ENCODE data around the gene NR3C1. TPM values are rescaled to one million over a fixed set of nuclear protein-coding genes. Genes with fewer than 3 reads are reported as not detected.
"Not testable (repeated sequence)": the region's sequence is repeated elsewhere in the genome, so short reads cannot be mapped to it uniquely, and the experiment has no call there.

The NR3C1 gene
- total RNA-seq, 2 experiments from 2014 or later, result 51.2 to 54.0 TPM

GRCh38 chr5:143328589-143329220 lies 74.8 kb downstream of the NR3C1 start:
- Mint-ChIP-seq H3K36me3 (peaks cover 56% of the 10 kb centered on the region), H3K9me3 (peaks cover 13% of the 10 kb centered on the region), H3K4me3 (no peak overlapping the region), H3K27me3 (no peaks in the 10 kb centered on the region), H3K4me1 (peaks cover 33% of the 10 kb centered on the region), H3K27ac (no peak overlapping the region)
- DNase-seq, result no peak

GRCh38 chr5:143325086-143325485 lies 78.4 kb downstream of the NR3C1 start:
- H3K4me1 Mint-ChIP-seq, result peaks cover 56% of the 10 kb centered on the region
- not testable (repeated sequence) for DNase-seq, H3K27ac Mint-ChIP-seq, H3K4me3 Mint-ChIP-seq, H3K27me3 Mint-ChIP-seq
- peaks cover 61% of the 10 kb centered on the region for H3K36me3 Mint-ChIP-seq
- H3K9me3 Mint-ChIP-seq, result peaks cover 16% of the 10 kb centered on the region

- not testable (repeated sequence) for H3K9me3 Mint-ChIP-seq, H3K4me3 Mint-ChIP-seq, H3K27me3 Mint-ChIP-seq, DNase-seq
- Mint-ChIP-seq H3K4me1 (peaks cover 59% of the 10 kb centered on the region), H3K27ac (peak overlapping the region; percentile 22), H3K36me3 (peaks cover 48% of the 10 kb centered on the region)
These were observed 80.4 kb downstream of the NR3C1 start for GRCh38 chr5:143322931-143323630.

- H3K4me3 Mint-ChIP-seq, result no peak overlapping the region
These were observed 81.3 kb downstream of the NR3C1 start for GRCh38 chr5:143322176-143322575.

GRCh38 chr5:143319437-143320227 lies 83.9 kb downstream of the NR3C1 start:
- DNase-seq, result no peak
- H3K36me3 Mint-ChIP-seq, result peaks cover 34% of the 10 kb centered on the region
- H3K27ac Mint-ChIP-seq, result no peak overlapping the region
- H3K27me3 Mint-ChIP-seq, result no peaks in the 10 kb centered on the region
- peaks cover 62% of the 10 kb centered on the region for H3K4me1 Mint-ChIP-seq
- H3K4me3 Mint-ChIP-seq, result no peak overlapping the region
- peaks cover 3% of the 10 kb centered on the region for H3K9me3 Mint-ChIP-seq

More at GRCh38 chr5:143322176-143322575, 81.3 kb downstream of the NR3C1 start:
- DNase-seq, result no peak
- Mint-ChIP-seq H3K9me3 (peaks cover 10% of the 10 kb centered on the region), H3K27ac (no peak overlapping the region), H3K36me3 (peaks cover 43% of the 10 kb centered on the region), H3K27me3 (no peaks in the 10 kb centered on the region), H3K4me1 (peaks cover 62% of the 10 kb centered on the region)

- DNase-seq, result no peak
- Mint-ChIP-seq H3K36me3 (peaks cover 27% of the 10 kb centered on the region), H3K27ac (no peak overlapping the region), H3K4me3 (no peak overlapping the region), H3K4me1 (peaks cover 64% of the 10 kb centered on the region), H3K9me3 (peaks cover 3% of the 10 kb centered on the region), H3K27me3 (no peaks in the 10 kb centered on the region)
These were observed 84.7 kb downstream of the NR3C1 start for GRCh38 chr5:143318833-143319232.

GRCh38 chr5:143318270-143318669 lies 85.2 kb downstream of the NR3C1 start:
- Mint-ChIP-seq H3K36me3 (peaks cover 27% of the 10 kb centered on the region), H3K4me1 (peaks cover 64% of the 10 kb centered on the region), H3K27ac (no peak overlapping the region), H3K4me3 (no peak overlapping the region), H3K9me3 (peaks cover 3% of the 10 kb centered on the region), H3K27me3 (no peaks in the 10 kb centered on the region)
- DNase-seq, result no peak

- no peaks in the 10 kb centered on the region for H3K9me3 Mint-ChIP-seq
- H3K27me3 Mint-ChIP-seq, result no peaks in the 10 kb centered on the region
- peaks cover 25% of the 10 kb centered on the region for H3K36me3 Mint-ChIP-seq
- peaks cover 62% of the 10 kb centered on the region for H3K4me1 Mint-ChIP-seq
- no peak overlapping the region for H3K4me3 Mint-ChIP-seq
- H3K27ac Mint-ChIP-seq, result no peak overlapping the region
- DNase-seq, result no peak
These were observed 86.4 kb downstream of the NR3C1 start for GRCh38 chr5:143316844-143317631.

- Mint-ChIP-seq H3K4me3 (no peak overlapping the region), H3K4me1 (peaks cover 60% of the 10 kb centered on the region), H3K27ac (no peak overlapping the region), H3K36me3 (peaks cover 28% of the 10 kb centered on the region), H3K27me3 (no peaks in the 10 kb centered on the region), H3K9me3 (no peaks in the 10 kb centered on the region)
- no peak for DNase-seq
These were observed 87.1 kb downstream of the NR3C1 start for GRCh38 chr5:143316337-143316736.

GRCh38 chr5:143315929-143316328 lies 87.6 kb downstream of the NR3C1 start:
- H3K27me3 Mint-ChIP-seq, result no peaks in the 10 kb centered on the region
- peaks cover 31% of the 10 kb centered on the region for H3K36me3 Mint-ChIP-seq
- no peaks in the 10 kb centered on the region for H3K9me3 Mint-ChIP-seq
- no peak overlapping the region for H3K27ac Mint-ChIP-seq
- H3K4me1 Mint-ChIP-seq, result peaks cover 60% of the 10 kb centered on the region
- DNase-seq, result no peak
- H3K4me3 Mint-ChIP-seq, result no peak overlapping the region

GRCh38 chr5:143315214-143315613 lies 88.3 kb downstream of the NR3C1 start:
- no peaks in the 10 kb centered on the region for H3K9me3 Mint-ChIP-seq
- H3K36me3 Mint-ChIP-seq, result peaks cover 35% of the 10 kb centered on the region
- H3K27ac Mint-ChIP-seq, result no peak overlapping the region
- no peak for DNase-seq
- no peak overlapping the region for H3K4me3 Mint-ChIP-seq
- H3K4me1 Mint-ChIP-seq, result peaks cover 54% of the 10 kb centered on the region
- H3K27me3 Mint-ChIP-seq, result no peaks in the 10 kb centered on the region

GRCh38 chr5:143314659-143315058 lies 88.8 kb downstream of the NR3C1 start:
- Mint-ChIP-seq H3K27me3 (no peaks in the 10 kb centered on the region), H3K9me3 (no peaks in the 10 kb centered on the region), H3K36me3 (peaks cover 40% of the 10 kb centered on the region), H3K4me3 (no peak overlapping the region), H3K4me1 (peaks cover 55% of the 10 kb centered on the region), H3K27ac (no peak overlapping the region)
- DNase-seq, result no peak

- no peak overlapping the region for H3K4me3 Mint-ChIP-seq
- peaks cover 46% of the 10 kb centered on the region for H3K36me3 Mint-ChIP-seq
- no peak for DNase-seq
- H3K4me1 Mint-ChIP-seq, result peaks cover 57% of the 10 kb centered on the region
- H3K27me3 Mint-ChIP-seq, result no peaks in the 10 kb centered on the region
- H3K27ac Mint-ChIP-seq, result peak overlapping the region; percentile 72
- H3K9me3 Mint-ChIP-seq, result no peaks in the 10 kb centered on the region
These were observed 89.4 kb downstream of the NR3C1 start for GRCh38 chr5:143314099-143314498.

- Mint-ChIP-seq H3K27ac (peak overlapping the region; percentile 72), H3K9me3 (peaks cover 4% of the 10 kb centered on the region), H3K36me3 (peaks cover 53% of the 10 kb centered on the region), H3K4me3 (no peak overlapping the region), H3K27me3 (no peaks in the 10 kb centered on the region), H3K4me1 (peaks cover 57% of the 10 kb centered on the region)
- no peak for DNase-seq
These were observed 90.1 kb downstream of the NR3C1 start for GRCh38 chr5:143313298-143313852.
